Natural killer cell (primary cell): ENCODE results near the gene SSH2. TPM values are rescaled to one million over a fixed set of nuclear protein-coding genes. Genes with fewer than 3 reads are reported as not detected.

Experiments
- ATAC-seq, 3 donors: fragments of 150-1000 bp in 2 of 3; fragments of 200-7000 bp in 1 of 3; cut with Tn5 transposase; 1 replicate in 1 of 3; 2 replicates in 2 of 3; pipeline ENCODE4 v1.10.0; 2021; ENCODE audit warnings: mild to moderate bottlenecking in 2 of 3, moderate library complexity in 2 of 3
- DNase-seq, 2 donors: peaks; one replicate each; pipeline versions ENCODE4 v3.0.0 to v3.0.0-alpha.2; 2013 to 2021; ENCODE audit warnings: mixed read lengths in 1 of 2
- H3K27ac ChIP-seq: one replicate; pipeline ENCODE4 v1.5.1; 2013; ENCODE audit warnings: mild to moderate bottlenecking, low read length
- H3K27me3 ChIP-seq: one replicate; pipeline ENCODE4 v1.6.1; 2013; ENCODE audit warnings: low read length; ENCODE audit not compliant: control insufficient read depth, insufficient read depth
- H3K36me3 ChIP-seq: one replicate; pipeline ENCODE4 v1.6.1; 2013; ENCODE audit warnings: low read length; ENCODE audit not compliant: control insufficient read depth, insufficient read depth
- H3K4me1 ChIP-seq: one replicate; pipeline ENCODE4 v1.6.1; 2013; ENCODE audit warnings: low read length; ENCODE audit not compliant: control insufficient read depth, insufficient read depth
- H3K4me3 ChIP-seq: one replicate; pipeline ENCODE4 v1.5.1; 2013; ENCODE audit warnings: low read length
- H3K9me3 ChIP-seq: one replicate; pipeline ENCODE4 v1.6.1; 2013; ENCODE audit warnings: low read length; ENCODE audit not compliant: control insufficient read depth, insufficient read depth
- H3K27ac Mint-ChIP-seq, 2 donors: one replicate each; pipeline ENCODE4 v1.8.0; 2022; ENCODE audit warnings: mild to moderate bottlenecking in 2 of 2, mixed read lengths in 2 of 2, moderate library complexity in 1 of 2
- H3K27me3 Mint-ChIP-seq, 2 donors: one replicate each; pipeline ENCODE4 v1.8.0; 2022; ENCODE audit warnings: low read depth in 2 of 2, mixed read lengths in 2 of 2
- H3K36me3 Mint-ChIP-seq: one replicate; pipeline ENCODE4 v1.8.0; 2022; ENCODE audit warnings: mixed read lengths
- H3K4me1 Mint-ChIP-seq, 2 donors: one replicate each; pipeline ENCODE4 v1.8.0; 2022; ENCODE audit warnings: mixed read lengths in 2 of 2
- H3K4me3 Mint-ChIP-seq: one replicate; pipeline ENCODE4 v1.8.0; 2022; ENCODE audit warnings: mild to moderate bottlenecking, moderate library complexity, mixed read lengths
- H3K9me3 Mint-ChIP-seq, 2 donors: one replicate each; pipeline ENCODE4 v1.8.0; 2022; ENCODE audit warnings: mixed read lengths in 2 of 2
- CTCF ChIP-seq: fragments of 200-600 bp; IDR thresholded peaks from one replicate; pipeline ENCODE4 v1.8.0; 2022; ENCODE audit warnings: antibody characterized with exemption
- WGBS: methylation state at CpG from one replicate; pipeline ENCODE4 v1.1.7; 2013; ENCODE audit warnings: missing lambda C conversion rate; ENCODE audit not compliant: insufficient coverage; 5-methylcytosine and 5-hydroxymethylcytosine counted together
- intact Hi-C: fragments of 100-400 bp; cut with micrococcal nuclease; formaldehyde crosslinking; loops from one replicate; pipeline ENCODE4 v1.14.2; 2022
- total RNA-seq, 4 donors: library from RNA; stranded (reverse); fragments of 120-200 nt in 1 of 4; gene quantifications; one replicate each; pipeline versions ENCODE4 v1.2.3 to v1.2.4, GENCODE V29; 2013 to 2022

SSH2 gene
- total RNA-seq, 3 donors from 2014 or later (not counting 1 experiment from before 2014, with no cell fraction given): 124 to 166 (median 144) TPM

DNA sequence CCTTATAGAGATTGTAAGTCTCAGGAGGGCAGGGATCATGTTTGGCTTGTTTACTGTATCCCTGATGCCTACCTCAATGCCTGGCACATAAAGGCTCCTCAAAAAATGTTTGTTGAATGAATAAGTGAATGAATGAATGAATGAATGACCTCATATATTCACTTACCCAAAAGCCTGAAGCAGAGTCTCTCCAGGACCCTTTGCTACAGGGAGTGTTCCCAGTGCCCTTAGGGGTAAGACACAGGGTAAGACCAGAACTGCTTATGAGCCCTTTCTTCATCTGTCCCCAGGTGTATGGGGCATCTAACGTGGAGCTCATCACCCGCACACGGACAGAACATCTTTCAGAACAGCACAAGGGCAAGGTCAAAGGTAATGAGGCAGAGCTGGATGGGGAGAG, 319.6 kb downstream of the SSH2 start:
- Histone ChIP-seq H3K4me1 (peaks cover 41% of the 10 kb centered on the region), H3K4me3 (no peak overlapping the region), H3K27me3 (no peaks in the 10 kb centered on the region), H3K9me3 (no peaks in the 10 kb centered on the region), H3K27ac (no peak overlapping the region), H3K36me3 (no peaks in the 10 kb centered on the region)
- H3K4me3 Mint-ChIP-seq: no peak overlapping the region
- WGBS: 100% methylated on average over 3 of the region's 3 CpGs
- peaks cover 13 to 31% of the 10 kb centered on the region in 2 donors for H3K4me1 Mint-ChIP-seq
- H3K27ac Mint-ChIP-seq: no peak overlapping the region
- H3K9me3 Mint-ChIP-seq: no peaks in the 10 kb centered on the region
- DNase-seq (no peak), ATAC-seq (no peak)
- intact Hi-C loops: loop anchor here (10.0 kb wide), 1 partner anchor 46 kb away; the partner anchor contains the start of genes ABHD15 and TP53I13
- H3K36me3 Mint-ChIP-seq: no peaks in the 10 kb centered on the region
- TF ChIP-seq CTCF: no peak
- no peaks in the 10 kb centered on the region for H3K27me3 Mint-ChIP-seq

DNA sequence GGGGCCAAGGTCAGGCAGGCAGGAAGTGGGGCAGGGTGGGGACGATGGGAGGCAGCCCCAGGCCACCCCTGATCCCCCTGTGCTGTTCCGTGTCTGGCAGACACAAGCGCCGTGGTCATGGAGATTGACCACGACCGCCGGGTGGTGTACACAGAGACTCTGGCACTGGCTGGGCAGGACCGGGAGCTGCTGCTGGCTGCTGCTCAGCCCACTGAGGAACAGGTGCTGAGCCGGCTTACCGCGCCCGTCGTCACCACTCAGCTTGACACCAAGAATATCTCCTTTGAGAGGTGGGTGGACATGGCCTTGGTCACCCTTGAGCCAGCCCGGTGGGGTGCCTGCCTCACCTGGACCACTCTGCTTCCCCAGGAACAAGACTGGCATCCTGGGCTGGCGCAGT, 321.0 kb downstream of the SSH2 start:
- Histone ChIP-seq H3K4me3 (no peak overlapping the region), H3K27ac (no peak overlapping the region), H3K9me3 (no peaks in the 10 kb centered on the region), H3K27me3 (no peaks in the 10 kb centered on the region), H3K36me3 (no peaks in the 10 kb centered on the region), H3K4me1 (peaks cover 27% of the 10 kb centered on the region)
- Mint-ChIP-seq H3K27me3 (no peaks in the 10 kb centered on the region), H3K27ac (peak overlapping the region in 1 of 2 donors; percentile 7), H3K4me1 (peaks cover 5 to 17% of the 10 kb centered on the region in 2 donors), H3K9me3 (no peaks in the 10 kb centered on the region), H3K4me3 (no peak overlapping the region), H3K36me3 (no peaks in the 10 kb centered on the region)
- no peak for TF ChIP-seq CTCF
- intact Hi-C loops: no loop called here
- ATAC-seq: peak in 1 of 3 donors; percentile 20
- 56% methylated on average over 15 of the region's 15 CpGs for WGBS
- no peak for DNase-seq

- ATAC-seq: no peak
- no peak overlapping the region for H3K27ac Mint-ChIP-seq
- intact Hi-C loops: no loop called here
- no peaks in the 10 kb centered on the region for H3K9me3 ChIP-seq
- no peaks in the 10 kb centered on the region for H3K27me3 Mint-ChIP-seq
- no peaks in the 10 kb centered on the region for H3K36me3 Mint-ChIP-seq
- DNase-seq: no peak
- H3K36me3 ChIP-seq: no peaks in the 10 kb centered on the region
- no peak overlapping the region for H3K4me3 Mint-ChIP-seq
- H3K4me1 ChIP-seq: peaks cover 15% of the 10 kb centered on the region
- H3K27me3 ChIP-seq: no peaks in the 10 kb centered on the region
- no peak overlapping the region for H3K4me3 ChIP-seq
- no peaks in the 10 kb centered on the region for H3K9me3 Mint-ChIP-seq
- peaks cover 5 to 13% of the 10 kb centered on the region in 2 donors for H3K4me1 Mint-ChIP-seq
- H3K27ac ChIP-seq: no peak overlapping the region
- WGBS: 94% methylated on average over 29 of the region's 29 CpGs
- no peak for TF ChIP-seq CTCF
These were observed 322.4 kb downstream of the SSH2 start for GRCh38 chr17:29607557-29608195.
